T-helper 22 cell (primary cell): ENCODE results near the gene DOK7.
"Not testable (repeated sequence)": the region's sequence is repeated elsewhere in the genome, so short reads cannot be mapped to it uniquely, and the experiment has no call there.

ENCODE experiments used
- DNase-seq: peaks from one replicate; pipeline ENCODE4 v3.0.0-alpha.2; 2020; ENCODE audit warnings: low read depth

DOK7 gene

DNA sequence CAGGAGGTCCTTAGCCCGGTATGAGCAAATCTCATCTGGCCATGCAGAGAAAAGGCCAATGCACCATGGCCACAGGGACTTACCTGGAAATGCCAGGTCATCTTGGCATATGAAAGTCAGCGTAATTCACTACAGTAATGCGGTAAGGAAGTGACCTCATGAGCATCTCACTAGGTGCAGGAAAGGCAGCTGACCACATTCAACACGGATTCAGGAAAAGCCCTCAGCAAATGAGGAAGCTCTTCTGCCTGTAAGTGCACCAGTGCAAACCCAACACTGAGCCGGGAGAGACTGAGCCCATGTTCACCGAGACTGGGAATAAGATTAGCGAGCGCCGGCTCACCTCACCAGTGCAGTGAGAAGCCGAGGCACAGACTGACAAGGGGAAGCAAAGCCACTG, 45.4 kb downstream of the DOK7 start:
- DNase-seq: no peak

DNA sequence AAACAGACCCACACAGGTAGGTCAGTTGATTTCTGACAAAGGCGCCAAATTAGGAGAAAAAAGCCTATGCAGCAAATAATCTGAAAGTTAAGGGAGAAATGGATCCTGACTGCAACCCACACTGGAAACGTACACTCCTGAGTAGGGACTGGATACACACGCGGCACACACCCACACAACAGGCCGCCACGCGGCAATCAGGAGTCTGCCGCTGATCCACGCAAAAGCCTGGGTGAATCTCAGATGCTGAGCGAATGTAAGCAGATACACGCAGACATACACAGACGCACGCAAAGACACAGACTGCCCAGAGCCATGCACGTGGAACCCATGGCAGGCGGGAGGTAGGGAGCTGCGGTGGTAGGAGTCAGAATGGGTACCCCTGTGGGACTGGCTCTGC, 47.4 kb downstream of the DOK7 start:
- no peak for DNase-seq

DNA sequence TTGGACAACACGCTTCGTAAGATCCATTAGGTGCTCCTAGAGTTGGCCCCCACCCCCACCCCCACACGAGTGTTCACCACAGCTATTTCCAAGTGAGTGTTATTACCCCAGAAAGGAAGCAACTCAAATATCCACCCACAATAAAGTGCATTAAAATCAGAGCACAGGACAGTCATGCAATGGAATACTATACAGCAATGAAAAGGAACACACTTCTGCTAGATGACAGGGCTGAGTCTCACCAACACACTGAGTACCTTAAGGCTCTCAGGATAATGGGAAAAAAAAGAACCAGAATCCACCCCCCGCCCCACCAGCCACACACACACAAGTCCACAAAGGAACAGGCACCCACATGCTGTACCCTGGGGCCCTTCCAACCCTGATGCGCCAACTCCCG, 48.1 kb downstream of the DOK7 start:
- no peak for DNase-seq

DNA sequence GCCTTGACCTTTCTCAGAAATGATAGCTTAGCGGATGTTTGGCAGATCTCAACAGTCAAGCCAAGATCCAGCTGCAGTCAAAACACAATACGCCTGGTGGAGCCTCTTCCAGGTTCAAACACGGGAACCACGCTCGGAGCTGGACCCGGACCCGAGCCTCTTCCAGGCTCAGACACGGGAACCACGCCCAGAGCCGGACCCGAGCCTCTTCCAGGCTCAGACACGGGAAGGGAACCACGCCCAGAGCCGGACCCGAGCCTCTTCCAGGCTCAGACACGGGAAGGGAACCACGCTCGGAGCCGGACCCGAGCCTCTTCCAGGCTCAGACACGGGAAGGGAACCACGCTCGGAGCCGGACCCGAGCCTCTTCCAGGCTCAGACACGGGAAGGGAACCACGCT, 48.5 kb downstream of the DOK7 start:
- not testable (repeated sequence) for DNase-seq

DNA sequence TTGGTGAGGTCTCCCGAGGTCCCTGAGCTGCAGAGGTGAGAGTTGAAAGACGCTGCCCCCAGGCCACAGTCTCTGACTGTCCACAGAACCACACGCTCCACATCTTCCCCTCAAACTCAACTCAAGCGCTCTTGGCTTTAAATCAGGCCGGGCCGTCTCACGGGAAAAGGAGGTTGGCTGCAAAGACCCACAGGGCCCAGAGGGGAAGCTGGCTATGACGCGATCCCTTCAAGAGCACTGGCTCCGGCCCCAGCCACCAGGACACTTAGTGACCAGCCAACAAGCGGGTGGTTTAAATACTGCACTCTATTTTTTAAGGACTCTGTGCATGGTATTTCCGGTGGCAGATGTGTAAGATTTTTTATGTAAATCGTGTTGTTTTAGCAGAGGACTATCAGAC, 49.2 kb downstream of the DOK7 start:
- DNase-seq: no peak

DNA sequence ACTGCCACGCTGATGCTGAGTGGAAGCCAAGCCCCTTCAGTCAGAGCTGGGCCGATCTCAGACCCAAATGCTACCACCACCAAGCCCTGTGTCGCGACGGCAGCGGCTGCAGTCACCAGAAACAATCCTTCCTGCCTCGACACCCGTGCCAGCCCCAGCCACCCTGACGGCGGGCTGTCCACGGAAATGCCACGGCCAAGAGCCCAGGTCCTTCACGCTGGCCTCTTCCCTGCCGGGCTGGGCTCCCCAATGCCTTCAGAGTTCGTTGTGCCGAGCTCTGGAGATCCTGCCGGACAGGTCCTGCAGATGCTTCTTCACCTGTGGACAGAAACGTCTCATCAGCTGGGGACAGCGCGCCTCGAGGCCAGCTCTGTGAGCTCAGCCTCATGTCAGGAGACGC, 49.6 kb downstream of the DOK7 start:
- DNase-seq: no peak

DNA sequence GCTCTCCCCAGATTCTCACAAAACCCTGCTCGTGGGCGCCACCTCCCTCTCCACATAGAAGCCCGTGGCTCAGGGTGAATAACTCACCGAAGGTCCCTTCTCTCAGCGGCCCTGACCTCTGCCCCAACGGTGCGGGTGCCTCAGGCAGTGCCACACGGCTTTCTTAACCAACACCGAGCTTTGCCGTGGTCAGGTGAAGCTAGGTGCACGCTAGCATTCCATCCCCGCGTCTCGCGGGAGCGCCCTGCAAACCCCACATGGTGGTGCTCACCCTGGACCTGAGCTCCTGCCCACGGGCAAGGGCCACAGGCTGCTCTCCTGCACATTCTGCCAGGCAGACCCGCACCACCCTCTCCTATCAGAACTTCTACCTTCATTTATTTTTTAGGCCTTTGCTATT, 50.7 kb downstream of the DOK7 start:
- no peak for DNase-seq

DNA sequence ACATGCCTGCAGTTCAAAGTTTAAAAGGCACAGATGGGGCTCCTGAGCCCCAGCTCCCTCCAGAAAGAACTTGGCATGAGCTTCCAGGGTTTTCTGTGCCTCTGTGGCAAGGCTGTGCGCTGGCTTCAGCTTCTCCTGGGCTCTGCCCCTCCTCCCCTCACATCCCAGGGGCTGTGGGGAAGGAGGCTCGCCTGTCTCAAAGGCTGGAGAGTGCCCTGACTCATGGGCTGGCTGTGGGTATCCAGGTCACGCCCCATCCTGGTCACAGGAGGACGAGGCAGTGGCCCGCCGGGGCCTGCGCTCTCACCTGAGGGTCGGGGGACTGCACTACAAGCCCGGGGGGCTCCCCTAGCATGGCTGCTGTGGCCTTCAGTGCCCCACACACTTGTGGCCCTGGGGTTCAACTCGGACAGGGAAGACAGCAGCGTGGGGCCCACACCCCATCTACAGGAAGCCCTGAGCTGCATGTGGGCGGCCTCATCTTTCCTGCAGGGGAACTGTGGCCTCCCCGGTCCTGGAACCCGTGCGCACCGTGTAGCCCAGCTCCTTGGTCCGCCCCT, 51.2 kb downstream of the DOK7 start:
- DNase-seq: no peak

DNA sequence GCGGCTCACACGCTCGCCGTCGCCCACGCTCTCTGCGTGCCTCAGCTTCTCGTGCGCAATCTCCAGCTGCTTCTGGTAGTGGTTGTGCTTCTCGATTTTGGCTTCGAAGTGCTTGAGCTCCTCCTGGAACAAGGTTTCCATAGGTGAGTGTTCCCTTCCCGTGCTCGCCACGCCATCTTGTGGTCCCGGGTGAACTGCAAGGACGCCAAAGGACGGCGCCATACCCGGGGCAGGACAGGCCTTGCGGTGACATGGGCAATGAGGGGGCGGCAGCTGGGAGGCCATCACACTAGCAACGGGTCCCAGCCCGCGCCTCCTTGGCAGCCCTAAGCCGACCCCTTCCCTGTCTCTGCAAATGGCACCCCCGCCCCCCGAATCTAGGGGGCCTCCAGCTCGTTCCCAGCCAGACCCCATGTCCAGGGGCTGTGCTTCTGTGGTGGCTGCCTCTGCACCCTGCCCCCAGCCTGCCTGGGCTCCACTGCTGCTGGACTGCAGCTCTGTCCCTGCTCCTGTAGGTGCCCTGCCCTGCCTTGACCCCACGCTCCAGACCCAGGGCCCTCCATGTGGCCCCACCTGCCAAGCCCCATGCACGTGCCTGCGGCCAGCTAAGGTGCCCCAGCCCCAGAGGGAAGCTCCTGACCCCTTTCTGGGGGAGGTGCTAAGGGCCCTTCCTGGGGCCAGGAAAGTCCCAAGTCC, 51.8 kb downstream of the DOK7 start:
- DNase-seq: no peak

DNA sequence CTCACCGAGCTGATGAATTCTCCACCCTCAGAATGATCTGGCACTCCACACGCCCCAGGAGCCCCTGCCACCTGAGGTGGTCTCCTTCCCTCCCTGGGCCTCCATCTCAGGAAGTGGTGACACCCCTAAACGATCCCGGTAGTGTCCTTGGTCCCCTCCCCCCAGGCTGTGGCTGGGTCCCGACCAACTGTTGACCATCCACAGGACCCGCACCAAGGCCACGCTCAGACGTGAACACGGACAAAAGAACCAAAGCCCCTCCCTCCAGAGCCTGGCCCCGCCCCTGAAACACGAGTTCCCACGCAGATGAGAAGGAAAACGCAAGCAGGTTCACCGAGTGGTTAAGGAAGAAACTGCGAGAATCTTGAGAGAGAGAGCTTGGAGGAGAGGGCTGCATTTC, 52.5 kb downstream of the DOK7 start:
- DNase-seq: no peak

DNA sequence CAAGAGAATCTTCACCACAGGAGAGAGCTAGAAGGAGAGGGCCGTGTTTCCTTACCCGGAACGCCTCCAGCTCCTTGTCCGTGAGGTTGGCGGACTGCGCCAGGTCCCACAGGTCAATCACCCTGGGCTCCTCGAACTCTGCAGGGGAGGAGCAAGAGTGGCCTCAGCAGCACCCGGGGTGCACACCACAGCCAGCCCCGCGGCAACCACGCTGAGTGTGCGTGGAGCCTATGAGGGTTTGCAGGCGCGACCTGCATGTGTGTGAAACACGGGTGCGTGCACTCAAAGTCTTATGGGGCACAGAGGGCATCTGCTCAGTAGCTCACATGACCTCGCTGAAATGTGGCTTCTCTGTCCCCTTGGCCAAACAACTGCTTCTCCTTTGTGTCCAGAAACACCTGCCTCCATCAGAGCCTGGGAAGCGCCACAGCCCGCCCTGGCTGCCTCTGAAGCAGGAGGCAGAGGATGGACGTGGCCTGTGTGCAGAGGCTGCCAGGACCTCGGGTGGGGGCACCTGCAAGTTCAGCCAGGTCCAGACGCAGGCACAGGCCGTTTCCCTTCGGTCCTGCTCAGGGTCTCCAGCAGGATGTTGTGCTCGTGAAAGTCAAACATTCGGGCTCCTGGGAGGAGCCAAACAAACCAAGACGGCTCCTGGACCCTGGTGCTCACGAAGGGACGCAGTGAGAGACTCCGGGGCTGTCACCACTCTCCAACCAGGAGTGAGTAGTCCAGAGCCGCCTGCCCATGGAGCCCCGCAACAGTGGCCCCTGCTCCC, 53.1 kb downstream of the DOK7 start:
- DNase-seq: no peak

DNA sequence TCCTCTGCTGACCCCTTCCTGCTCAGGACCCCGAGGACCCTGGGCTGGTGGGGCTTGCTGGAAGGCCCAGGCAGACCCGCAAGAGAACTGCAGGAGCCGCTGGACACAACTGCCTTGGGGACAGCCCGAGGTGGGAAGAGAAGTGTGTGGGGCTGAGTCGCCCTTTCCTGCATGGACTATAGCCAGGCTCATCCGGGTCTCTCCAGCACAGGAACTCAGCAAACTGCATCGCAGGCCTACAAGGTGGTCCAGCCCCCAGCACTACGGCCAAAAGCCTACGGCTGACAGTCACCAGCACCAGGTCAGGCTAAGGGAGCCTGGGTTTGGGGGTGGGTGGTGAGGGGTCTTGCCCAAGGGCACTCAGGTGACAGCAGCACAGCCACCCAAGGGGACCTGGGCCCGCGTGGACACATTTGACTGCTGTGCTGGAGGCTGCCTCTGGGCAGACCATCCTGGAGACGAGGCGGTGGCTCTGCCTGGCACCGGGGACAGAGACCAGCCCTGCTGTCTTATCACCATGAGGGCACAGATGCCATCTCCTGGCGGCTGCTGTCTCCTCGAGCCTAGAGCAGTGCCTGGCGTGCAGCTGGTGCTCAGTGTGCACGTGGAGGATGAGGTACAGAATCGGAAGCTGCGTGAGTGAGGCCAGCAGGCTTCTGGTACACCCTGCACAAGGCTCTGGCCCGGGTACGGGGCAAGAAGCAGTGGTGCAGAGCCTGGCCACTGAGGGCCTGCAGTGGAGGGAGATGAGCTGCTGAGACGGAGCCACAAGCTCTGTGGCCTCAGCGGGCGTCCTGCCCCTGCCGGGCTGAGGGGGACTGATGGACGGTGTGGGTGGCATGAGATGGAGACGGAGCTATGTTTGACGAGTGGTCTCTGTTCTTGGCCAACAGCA, 54.0 kb downstream of the DOK7 start:
- no peak for DNase-seq

DNA sequence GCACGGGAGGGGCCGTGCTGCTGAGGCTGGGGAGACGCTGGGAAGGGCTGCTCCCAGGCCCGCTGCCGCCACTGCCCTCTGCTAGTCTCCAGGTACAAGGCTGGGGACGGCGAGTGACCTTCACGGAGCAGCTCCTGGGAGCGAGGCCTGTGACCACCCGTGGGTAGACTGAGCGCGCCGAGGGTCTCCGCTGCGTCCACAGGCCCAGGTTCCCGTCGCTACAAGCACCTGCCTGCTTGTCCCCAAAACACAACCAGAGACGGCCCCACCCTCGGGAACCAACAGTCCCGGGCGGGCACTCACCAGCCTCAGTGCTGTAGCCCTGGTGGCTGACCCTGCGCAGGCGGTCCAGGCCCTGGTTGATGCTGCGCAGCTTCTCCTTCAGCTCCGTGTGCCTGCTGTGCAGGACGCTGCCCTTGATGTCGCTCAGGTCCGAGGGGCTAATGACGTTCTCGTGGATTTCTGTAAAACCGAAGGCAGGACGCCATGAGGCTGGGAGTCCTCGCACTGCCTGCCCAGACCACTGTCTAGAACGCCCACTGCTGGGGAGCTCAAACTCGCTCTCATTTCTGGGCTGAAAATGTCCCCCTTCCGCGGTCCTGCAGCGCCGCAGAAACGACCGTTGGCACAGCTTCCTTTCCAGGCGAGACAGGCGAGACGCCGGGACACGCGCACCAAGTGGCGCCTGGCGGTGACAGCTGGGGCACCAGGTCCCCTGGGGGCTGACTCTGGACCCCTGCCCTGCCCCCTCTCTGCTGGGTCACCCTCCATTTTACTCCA, 54.8 kb downstream of the DOK7 start:
- no peak for DNase-seq

DNA sequence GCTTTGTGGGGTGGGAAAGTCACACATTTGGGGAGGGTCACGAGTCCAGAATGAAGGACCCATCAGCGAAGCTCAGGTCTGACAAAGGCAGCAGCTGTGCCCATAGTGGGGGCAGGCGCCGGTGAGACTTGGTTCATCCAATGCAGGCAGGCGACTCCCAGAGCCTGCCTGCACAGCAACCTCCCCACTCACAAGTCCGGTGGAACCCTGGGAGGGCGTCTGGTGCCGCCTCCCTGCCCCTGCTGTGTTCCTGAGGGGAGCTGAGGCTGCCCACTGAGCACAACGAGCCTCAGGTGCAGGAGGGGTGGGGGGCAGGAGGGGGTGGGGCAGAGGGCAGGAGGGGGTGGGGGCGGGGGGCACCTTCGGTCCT, 55.4 kb downstream of the DOK7 start:
- DNase-seq: no peak

DNA sequence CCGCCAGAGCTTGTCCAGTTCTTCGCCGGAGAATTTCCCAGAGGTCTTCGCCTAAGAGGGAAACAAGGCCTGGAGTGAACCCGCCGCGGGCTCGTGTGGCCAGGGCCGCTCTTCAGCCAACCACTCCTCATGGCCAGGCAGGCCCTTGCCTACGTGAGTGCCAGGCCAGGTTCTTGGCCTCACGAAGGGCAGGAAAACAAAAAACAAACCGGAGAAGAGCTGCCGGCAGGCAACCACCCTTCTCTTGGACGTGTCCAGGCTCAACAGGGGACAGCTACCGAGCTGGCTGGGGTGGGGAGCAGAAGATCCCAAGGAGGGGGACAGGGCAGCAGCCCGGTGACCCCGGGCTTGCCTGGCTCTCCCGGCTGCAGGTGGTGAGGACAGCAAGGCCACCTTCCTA, 55.8 kb downstream of the DOK7 start:
- DNase-seq: no peak

DNA sequence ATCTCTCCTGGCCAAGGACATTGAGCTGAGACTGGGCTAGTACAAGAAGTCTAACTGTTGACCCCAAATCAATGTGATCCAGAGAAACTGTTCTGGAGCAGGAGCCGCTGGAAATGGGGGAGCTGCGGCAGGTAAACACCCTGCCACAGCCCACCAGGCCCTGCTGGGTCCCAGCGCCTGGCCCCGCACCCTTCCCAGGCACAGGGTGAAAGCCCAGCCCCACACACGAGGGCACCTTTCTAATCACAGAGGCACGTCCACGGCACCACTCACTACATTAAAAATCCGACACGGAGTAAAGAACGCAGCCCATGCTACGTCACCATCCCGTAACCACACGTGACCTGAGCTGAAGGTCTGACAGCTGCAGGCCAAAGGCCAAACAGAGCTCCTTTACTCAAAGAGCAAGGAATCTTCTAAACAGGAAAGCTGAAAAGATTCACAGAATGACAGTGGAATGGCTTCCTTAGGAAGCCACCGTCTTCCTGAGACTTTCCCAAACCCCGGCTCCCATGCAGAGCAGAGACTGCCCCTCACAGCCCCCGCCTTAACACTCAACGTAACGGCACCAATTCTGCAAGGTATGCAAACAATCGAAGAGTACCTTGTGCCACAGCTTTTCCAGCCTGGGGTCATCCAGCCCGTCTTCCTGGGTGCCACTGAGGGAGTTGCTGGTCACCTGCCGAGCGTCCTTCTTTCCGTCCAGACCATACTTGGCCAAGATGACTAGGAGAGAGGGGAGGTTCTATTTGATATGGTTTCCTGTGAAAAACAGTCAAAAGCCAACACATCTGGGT, 56.6 kb downstream of the DOK7 start:
- no peak for DNase-seq

DNA sequence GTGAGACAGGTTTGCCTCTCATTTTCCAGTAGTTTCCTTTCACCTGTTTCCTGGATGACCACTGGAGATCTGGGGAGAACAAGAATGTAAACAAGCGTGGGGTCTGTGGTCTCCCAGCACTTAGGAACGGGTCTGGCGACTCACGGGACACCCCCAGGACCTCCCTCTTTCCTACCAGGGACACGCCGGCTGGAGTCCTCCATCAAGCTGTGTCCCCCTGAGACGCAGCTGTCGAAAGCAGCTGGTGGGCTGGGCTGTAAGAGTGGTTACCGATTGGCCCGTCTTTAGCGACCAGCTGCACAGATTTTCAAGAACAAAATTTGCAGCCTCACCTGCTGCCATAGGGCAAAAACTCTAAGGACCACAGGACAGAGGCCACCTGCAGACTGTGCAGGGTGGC, 57.2 kb downstream of the DOK7 start:
- no peak for DNase-seq

DNA sequence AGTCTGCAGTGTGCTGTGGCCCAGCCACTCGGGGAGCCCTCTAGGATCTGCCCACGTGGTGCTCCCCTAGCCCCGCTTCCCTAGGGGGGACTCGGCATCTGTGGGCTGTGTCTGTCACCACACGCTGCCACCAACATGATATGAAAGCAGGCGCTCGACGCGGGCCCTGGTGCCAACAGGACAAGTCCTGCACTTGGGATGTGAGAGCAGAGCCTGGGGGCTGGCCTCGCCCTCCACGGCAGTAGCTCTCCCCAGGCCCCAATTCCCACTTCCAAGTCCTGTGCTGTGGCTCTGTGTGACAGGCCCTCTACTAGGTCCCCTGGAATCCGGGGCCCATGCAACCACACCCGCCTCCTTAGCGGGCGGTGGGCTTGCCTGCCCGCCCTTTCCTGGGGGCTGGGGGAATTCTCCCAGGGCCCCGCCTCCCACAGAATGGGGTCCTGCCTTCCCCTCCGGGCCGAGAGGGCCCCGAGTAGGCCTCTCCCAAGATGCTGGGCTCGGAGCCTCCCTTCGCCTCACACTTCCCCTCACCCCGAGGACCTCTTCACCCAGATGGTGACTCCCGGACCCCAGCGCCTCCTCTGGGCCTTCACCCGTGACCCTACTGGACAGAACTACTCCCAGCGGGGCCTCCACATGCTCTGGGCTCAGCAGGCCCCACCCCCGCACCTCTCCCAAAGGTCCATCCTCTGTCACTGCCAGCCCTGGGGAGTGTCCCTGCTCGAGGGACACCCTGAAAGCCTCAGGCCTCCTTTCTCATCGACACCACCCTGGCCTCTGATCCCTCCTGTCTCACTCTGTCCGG, 57.9 kb downstream of the DOK7 start:
- no peak for DNase-seq

DNA sequence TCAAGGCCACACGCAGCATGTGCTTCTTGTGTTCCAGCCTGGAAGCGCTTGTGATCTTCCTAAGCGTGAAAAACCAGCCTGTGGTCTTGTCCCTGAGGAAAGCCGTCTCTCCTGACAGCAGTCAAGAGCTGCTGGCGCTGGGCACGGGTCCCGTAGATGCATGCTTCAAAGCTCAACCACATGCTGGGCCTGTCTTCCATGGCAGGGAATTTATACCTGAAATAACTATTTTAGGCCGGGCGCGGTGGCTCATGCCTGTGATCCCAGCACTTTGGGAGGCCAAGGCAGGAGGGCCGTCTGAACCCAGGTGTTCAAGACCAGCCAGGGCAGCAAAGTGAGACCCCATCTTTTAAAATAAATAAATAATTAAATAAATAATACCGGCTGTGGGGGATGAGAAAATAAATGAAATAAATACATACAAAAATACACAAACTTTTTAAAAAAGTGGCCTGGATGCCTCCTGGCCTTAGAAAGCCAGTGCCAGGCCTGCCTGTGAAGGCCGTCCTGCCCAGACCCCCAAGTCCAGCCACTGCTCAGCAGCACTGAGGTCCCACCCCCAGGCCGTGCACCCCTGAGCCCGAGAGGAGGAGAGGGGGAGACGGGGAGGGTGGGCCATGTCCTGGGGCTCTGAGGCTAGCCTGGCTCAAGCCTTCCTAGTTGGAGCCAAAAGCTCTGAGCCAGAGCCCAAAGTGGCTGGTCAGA, 58.7 kb downstream of the DOK7 start:
- DNase-seq: no peak

DNA sequence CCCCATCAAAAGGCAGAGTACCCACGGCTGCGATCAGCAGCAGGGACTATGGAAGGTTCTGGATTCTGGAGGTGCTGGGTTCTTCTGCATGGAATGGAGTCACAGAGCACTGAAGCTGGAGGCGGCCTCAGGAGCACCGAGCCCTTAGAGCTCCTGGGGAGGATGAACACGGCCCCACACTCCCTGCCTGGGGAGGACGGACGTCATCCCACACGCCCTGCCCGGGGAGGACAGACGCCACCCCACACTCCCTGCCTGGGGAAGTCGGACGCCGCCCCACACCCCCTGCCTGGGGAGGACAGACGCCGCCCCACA, 59.2 kb downstream of the DOK7 start:
- no peak for DNase-seq
